Femur (tissue), 1 donor: ENCODE data around the gene RBM43.
"Not testable (repeated sequence)": the region's sequence is repeated elsewhere in the genome, so short reads cannot be mapped to it uniquely, and the experiment has no call there.

ENCODE experiments used
- DNase-seq: peaks from one replicate; pipeline ENCODE4 v3.0.0-alpha.2; 2017

The RBM43 gene

DNA sequence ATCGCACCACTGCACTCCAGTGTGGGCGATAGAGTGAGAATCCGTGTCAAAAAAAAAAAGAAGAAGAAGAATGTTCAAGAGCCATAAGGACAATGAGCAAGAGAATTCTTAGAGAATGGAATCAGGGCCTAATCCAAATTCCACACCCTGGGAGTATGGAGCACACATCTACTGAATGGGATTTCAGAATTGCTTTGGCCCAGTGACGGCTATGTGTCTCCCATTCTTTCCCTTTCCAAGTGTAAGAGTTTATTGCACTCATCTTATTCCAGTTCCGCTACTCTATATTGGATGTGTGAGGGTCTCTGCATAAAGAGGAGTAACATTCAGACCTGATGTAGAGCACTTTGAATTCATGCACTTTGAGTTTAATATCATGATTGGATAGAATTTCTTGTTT lies 5.9 kb upstream of the RBM43 start:
- DNase-seq: no peak

DNA sequence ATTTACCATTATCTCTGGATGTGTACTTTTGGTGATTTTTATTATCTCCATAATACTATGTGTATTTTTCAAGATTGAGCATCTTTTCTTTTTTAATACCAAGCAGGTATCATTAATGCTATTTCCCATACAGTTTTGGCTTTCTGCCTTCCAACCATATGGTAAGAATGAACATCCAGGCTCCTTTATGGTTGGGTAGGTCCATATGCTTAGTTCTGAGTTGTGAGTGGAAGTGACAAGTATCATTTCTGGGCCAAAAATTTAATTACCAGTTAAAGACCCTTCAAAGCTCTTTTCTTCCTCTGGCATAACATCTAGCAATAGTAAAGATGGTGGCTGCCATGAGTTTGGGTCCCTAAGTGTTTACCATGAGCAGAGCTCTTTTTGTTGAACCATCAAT lies 4.3 kb upstream of the RBM43 start:
- no peak for DNase-seq

DNA sequence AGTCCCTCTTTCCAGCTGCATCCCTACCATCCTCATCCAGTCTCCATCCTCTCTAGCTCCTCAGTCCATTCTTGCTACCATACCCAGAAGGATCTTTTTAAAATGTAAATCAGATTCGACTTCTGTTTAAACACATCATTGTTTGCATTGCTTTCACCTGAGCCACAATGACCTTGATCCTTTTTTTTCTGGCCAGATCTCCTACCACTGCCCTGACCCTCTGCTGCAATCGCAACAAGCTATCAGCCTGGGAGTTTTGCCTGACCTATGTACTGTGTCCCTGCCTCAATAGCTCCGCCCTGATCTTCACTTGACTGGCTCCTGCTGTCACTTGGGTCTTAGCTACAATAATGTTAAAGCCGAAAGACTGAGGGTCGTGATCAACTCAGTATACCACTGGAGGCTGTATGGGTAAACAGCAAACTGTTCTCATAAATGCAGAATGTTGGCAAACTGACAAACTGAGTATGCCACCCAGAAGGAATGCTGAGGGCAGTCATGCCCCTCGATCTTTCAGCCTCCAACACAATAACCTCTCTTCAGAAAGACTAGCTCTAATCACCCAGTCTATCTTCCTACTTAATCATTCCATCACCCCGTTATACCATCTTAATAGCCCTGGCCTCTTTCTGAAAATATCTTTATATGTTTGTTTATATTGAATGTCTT lies 2.6 kb upstream of the RBM43 start:
- DNase-seq: no peak

DNA sequence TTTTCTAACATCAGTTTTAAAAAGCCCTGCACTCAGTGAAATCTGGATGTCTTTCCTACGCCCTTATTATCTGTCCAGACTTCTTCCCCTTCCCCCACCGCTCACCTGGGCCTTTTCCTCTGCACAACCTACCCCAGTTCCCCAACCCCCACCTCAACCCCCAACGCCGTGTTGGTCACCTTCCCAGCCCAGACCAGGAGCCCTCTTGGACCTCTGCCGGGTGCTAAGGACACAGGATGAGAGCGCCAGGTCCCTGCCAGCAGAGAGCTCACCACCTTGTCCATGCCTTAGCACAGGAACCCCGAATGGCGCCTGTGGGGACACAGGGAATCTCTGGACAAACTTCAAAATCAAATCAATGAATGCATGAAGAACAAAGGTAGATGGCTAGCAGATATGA lies 966 bp upstream of the RBM43 start:
- DNase-seq: no peak

DNA sequence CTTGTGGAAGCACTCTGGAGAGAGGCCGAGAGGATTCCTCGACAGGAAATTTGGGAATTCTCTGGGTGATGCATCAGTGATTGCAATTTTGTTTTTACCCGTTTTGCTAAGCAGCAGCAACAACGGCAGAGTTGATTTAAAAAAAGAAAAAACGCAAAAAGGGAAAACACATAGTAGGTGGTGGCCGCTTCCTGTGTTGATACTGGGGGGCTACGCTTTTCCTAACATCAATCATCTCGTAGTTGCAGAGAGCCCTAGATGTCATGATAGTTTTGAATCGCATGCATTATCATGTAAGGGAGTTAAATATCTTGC lies 271 bp upstream of the RBM43 start:
- DNase-seq: no peak

DNA sequence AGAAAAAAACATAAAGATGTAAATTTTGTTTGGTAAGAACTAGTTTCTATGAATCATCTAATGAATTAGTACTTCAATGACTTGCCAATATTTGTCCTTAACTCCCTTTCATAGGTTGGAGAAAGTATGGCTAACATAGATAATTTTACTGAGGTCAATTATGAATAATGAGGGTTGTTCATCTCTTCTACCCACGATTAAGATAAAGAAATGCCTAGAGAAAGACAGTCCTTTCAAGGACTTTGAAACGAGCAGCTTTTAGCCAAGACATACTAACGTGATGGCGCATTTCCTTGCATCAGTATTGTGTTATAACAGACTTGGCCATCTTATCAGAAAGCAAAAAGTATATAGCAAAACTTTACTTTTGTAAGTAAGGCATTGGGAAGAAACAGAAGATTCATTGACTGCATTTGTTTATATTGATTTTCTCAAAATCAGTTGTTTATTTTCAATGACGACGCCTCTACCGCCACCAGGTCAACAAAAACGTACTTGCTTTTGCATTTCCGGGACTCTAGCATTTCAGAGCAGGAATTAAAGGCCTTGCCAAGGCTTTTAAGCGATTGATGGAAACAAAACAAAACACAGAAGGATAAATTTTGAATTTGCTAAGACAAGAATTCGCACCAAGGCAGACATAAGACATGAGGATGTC lies 961 bp downstream of the RBM43 start:
- DNase-seq: no peak

DNA sequence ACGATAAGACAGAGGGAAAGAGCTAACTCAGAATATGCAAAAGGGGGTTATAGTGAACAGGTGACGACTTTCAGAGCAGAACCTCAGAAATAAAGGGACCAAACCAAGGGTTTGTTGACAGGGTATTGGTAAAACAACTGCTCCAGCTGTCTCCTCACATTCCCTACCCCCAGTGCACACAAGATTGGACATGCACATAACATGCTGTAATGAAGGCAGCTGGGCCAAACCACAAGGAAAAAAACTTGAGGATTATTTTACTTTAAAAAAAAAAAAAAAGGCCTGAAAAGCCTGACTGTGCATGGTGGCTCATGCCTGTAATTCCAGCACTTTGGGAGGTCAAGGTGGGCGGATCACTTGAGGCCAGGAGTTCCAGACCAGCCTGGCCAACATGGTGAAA lies 3.5 kb downstream of the RBM43 start:
- DNase-seq: no peak

DNA sequence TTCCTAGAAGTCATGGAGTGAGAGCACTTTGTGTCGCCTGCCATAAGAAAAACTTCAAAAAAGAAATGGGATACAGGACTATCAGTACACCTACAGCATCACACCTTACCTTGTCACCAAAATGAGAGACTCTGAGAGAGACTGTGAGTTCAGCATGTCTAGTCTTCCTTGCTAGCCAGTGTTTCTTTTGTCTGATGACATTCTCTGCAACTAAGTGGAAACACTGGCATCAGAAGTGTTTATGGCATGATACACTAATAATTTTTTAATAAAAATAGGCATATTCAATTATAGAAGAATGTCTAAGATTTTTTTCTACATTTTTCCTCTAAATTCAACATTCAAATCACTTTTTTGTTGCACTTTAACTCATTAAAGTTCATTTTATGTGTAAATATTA lies 9.0 kb downstream of the RBM43 start:
- no peak for DNase-seq

DNA sequence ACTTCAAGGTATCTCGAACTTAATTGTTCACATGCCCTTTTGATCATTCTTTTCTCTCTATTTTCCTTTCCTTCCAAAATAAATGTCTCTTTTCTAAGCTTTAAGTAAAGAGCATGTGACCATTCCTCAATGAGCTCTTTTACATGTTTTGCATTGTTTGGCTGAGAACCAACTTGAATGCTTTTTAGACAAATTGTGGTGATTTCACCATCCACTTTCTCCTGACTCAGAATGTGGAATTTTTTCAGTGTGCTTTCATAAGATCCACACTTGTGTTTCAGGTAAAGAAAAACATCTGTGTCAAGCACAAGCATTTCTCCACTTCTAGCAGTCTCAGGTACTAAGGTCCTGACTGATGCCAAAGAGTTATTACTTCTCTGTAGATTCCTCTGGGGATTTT lies 10.7 kb downstream of the RBM43 start:
- no peak for DNase-seq

DNA sequence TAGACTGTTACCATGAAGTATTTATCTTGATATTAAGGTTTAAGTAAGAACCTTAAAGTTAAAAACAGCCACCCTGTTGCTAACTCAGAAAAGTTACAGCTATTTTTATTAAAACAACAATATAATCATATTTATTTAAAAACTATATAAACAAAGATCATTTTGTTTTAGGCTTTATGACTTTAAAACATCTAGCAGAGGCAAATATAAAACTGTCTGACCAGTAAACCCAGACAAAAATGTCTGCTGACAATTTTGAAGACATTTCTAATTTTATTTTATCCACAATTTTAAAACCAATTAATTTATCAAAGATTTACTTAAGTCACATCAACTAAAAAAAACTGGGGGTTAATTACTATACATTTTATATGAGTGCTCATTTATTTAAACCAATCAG lies 14.2 kb downstream of the RBM43 start:
- no peak for DNase-seq

DNA sequence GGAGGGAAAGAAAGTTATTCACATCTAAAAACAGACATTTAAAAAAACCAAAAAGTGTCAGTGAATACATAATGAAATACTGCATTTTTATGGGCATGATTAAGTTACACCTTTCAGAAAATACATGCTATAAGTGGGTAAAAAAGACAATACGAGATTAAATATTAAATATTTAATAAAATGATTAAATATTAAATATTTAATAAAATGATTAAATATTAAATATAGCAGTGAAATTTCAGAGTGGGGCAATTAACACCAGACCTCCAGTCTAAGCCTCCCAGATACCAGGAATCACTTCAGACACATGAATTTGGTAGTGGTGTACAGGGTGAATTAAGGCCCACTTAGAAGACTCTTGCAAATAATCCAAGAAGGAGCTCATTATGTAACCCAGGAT lies 15.5 kb downstream of the RBM43 start:
- DNase-seq: no peak

DNA sequence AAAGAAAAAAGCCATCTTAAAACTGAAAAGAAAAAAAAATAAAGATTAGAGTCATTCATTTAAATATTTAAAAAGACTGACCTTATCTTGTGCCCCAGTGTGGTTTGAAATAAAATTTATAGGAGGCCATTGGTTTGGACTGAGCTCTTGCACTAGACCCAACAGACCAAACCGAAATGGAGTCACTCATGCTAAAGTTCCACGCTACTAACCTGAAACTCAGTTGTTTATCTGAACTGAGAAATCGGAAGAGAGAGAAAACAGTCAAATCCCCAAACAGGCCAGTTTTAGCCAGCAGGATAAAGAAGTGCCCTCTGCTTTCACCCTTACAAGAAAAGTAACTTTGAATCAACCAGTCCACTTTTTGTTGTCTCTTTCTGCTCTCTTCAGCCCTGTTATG lies 18.2 kb downstream of the RBM43 start:
- DNase-seq: no peak

DNA sequence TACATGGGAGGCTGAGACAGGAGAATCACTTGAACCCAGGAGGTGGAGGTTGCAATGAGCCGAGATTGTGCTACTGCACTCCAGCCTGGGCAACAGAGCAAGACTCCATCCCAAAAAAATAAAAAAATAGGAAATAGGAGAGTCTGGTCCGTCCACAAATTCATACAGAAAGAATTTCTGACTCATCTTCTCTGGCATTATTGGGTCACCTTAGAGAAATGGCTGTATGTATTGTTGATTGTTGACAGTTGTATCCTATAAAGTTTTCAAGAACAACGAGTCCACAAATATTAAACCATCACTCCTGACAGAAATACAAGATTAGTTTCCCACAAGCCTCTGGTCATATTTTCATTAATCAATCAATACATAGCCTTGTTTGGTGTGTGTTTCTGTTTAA lies 20.4 kb downstream of the RBM43 start:
- no peak for DNase-seq

DNA sequence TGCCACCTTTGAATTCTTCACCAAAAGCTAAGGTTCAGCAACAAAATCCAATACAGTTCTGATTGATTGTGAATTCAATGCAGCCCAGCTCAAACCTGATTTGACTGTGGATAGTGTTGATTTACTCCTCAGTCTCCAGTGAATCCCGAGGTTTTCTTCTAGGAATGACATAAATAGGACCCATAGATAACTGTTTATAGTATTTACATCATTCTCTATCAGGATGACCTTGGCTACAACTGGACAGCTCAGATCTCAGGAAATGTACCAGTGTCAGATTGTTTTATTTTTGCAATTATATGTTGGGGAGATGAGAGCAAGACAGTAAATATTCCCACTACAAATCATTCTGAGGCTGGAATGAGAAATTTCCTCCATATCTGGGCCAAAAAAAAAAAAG lies 21.2 kb downstream of the RBM43 start:
- no peak for DNase-seq

DNA sequence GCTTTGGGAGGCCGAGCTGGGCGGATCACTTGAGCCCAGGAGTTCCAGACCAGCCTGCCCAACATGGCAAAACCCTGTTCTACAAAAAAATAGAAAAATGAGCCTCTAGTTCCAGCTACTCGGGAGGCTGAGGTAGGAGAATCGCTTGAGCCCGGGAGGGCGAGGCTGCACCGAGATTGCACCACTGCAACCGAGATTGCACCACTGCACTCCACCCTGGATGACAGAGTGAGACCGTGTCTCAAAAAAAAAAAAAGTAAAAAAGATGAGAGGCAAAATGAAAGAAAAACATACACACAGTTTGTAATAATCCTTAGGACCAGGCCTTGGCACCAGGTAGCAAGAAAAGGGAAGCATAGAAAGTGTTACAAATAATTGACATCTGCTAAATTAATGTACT lies 22.0 kb downstream of the RBM43 start:
- no peak for DNase-seq

DNA sequence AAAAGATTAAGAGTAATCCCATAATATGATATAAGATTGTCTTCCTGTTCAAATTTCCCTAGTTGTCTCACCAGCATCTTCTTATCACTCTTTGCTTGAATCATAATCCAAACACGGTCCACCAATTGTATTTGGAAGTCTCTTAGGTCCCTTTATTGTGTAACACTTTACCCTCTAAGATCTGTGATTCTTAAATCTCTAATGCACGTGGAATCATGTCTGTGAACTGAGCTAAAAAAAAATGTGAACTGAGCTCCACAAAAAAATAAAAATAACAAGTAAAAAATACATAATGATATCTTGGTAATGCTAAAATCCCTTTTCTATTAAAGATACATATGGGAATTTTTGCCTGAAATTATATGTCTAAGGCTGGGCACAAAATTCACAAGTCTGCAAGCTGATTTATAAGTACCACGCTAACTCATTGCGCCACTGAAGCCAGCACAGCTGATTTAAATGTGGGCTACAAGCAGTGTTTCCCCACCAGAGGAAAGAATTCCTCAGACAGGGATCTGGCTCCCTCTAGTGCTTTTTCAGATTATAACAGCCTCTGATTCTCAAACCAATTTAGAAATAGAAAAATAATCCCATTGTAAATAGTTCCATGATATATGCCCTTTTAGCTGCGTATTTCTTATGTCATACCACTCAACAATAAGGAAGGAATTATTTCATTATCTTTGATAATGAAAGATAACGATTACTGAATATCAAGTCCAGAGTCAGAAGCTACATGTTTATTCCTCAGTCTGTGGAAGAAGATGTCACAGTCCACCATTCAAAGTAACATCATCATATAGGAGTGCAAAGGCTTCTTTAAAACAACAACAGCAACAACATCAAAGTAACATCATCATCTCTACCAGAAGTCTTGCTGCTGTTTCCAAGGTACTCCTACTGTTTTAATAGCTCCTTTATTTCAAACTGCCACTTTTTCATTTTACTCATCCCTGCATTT lies 22.9 kb downstream of the RBM43 start:
- peak; percentile 77 for DNase-seq

DNA sequence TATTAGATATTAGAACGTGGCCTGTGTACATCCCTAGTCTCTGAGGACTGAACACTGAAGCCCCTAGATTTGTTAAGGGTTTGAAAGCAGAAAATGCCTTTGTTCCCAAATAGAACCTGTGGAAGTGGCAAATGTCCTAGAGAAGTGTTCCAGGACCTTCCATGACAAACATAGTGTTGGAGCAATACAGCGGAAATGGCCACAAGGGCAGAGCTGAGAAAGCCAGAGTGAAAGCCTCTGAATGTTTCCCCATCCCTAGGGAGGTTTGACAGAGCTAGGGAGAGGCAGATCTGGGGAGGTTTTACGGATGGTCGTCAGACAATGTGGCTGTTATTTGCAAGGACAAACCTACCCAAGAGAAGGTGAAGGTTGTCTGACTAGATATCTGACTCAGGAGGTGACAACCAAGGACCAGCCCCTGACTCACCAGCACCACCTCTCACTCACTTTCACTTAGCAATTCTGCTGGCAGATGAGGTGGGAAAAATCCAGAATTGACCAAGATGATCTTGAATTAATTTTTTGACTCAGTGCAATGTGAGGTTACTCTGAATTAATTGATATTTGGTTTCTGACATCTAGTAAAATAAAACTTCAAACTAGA lies 24.1 kb downstream of the RBM43 start:
- DNase-seq: no peak

DNA sequence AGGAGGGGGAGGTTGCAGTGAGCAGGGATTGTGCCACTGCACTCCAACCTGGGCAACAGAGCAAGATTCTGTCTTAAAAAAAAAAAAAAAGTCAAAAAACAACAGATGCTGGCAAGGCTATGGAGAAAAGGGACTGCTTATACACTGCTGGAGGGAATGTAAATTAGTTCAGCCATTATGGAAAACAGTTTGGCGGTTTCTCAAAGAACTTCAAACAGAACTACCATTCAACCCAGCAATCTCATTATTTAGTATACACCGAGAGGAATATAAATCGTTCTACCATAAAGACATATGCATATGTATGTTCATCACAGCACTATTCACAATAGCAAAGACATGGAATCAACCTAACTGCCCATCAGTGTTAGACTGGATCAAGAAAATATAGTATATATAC lies 27.9 kb downstream of the RBM43 start:
- DNase-seq: not testable (repeated sequence)

DNA sequence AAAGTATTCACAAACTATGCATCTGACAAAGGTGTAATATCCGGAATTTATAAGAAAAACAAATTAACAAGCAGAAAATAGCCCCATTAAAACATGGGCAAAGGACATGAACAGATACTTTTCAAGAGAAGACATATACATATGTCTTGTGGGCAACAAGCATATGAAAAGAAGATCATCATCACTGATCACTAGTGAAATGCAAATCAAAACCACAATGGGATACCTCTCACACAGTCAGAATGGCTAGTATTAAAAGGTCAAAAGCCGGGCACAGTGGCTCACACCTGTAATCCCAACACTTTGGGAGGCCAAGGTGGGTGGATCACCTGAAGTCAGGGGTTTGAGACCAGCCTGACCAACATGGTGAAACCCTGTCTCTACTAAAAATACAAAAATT lies 28.4 kb downstream of the RBM43 start:
- not testable (repeated sequence) for DNase-seq

DNA sequence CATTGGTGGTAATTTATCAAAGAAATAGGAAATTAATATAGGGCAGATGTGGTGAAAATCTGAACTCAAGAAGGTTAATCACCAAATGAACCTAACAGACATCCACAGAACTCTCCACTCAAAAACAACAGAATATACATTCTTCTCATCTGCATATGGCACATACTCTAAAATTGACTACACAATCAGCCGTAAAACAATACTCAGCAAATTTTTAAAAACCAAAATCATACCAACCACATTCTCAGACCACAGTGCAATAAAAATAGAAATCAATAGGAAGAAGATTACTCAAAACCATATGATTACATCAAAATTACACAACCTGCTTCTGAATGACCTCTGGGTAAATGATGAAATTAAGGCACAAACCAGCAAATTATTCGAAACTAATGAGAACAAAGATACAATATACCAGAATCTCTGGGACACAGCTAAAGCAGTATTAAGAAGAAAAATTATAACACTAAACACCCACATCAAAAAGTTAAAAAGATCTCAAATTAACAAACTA lies 31.0 kb downstream of the RBM43 start:
- DNase-seq: no peak

DNA sequence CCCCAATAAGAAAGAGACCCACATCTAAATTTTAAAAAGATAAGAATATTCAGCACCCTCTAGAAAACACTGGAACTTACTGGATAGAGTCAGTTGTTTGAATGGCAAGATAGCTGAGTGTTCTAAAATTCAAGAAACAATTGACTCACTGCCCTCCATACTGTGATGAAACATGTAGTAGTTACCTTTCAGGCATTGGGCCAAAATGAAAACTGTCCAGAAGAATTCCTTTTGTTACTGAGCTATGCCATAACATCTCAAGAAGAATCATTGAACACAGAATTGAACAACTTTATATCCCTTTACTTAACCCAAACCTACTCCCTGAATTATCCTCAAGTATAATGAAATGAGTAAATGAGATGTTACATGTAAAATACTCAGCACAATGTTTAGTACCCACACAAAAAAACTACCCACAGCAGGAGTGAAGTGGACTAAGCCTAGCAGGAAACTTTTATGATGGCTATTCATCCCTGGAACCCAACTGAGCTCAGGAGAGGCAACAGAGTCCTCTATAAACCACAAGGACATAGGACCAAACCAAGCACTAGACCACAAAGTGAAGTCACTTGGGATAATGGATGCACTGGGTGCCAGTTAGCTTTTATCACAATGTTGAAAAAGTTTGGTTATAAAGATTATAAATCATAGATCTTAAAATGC lies 32.7 kb downstream of the RBM43 start:
- no peak for DNase-seq

DNA sequence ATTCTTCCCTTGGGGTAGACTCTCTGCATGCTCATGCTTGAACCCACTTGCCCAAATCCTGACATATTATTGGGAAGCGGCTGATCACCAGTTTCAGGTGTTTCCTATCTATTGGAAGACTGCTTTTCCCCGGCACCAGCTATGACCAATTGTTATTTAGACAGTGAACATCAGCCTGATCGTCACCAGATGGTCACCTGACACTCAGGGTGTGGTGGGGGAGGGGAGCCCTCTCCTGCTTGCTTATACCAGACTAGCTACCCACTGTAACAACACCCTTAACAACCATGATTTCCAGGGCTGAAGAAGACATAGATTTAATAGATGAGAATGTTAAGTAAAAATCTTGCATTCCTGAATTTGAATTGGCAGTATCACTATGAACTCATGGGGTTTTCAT lies 44.3 kb downstream of the RBM43 start:
- DNase-seq: no peak

DNA sequence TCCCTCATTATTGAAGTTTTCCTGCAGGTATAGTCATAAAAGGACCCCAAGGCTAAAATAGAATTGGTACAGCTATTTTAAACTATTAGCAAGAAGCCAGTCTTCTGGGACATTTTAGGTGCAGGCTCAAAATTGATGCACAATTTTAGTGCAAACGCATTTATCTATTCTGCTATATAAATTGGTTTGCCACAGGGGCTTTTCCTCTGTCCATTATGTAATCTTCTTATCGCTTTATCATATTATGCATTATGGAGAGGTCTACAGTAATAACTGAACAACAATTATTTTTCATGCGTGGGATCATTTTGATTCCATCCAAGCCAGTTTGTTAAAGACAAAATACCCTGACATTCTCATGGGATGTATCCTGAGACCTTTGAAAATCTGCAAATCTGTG lies 54.6 kb downstream of the RBM43 start:
- no peak for DNase-seq
